Prostate gland (tissue), 2 donors: ENCODE results near the gene UGT1A8.

ENCODE experiments used
- CTCF ChIP-seq, 4 experiments: fragments of 200-600 bp in 2 of 4; fragments of 450-650 bp in 2 of 4; sonication (generic) in 2 of 4; IDR thresholded peaks; 1 replicate in 3 of 4; 2 replicates in 1 of 4; pipeline ENCODE4 v1.5.1; 2016 to 2019; ENCODE audit warnings: antibody characterized with exemption in 4 of 4, mild to moderate bottlenecking in 2 of 4, moderate library complexity in 2 of 4
- POLR2A ChIP-seq: fragments of 450-650 bp; IDR thresholded peaks from one replicate; pipeline ENCODE4 v1.6.1; 2016; ENCODE audit warnings: antibody characterized with exemption, mild to moderate bottlenecking
- POLR2AphosphoS5 ChIP-seq: sonication (generic); formaldehyde crosslinking; IDR thresholded peaks from one replicate; pipeline ENCODE4 v1.6.1; 2017; ENCODE audit warnings: antibody characterized with exemption

GRCh38 chr2:233772583-233772982 lies 155.2 kb downstream of the UGT1A8 start:
- TF ChIP-seq POLR2AphosphoS5, result no peak
- TF ChIP-seq POLR2A, result no peak
- no peak for TF ChIP-seq CTCF (IDR thresholded peaks at IDR 0.05)
